Heart left ventricle (tissue), 16 donors: Measurements from ENCODE around the gene SLC35E3. TPM values are rescaled to one million over a fixed set of nuclear protein-coding genes. Genes with fewer than 3 reads are reported as not detected.
A peak's percentile ranks its signal among the peaks of the same experiment; 100 is the strongest.

ENCODE experiments used
- ATAC-seq, 4 donors: fragments of 200-7000 bp; cut with Tn5 transposase; one replicate each; pipeline ENCODE4 v1.9.1; 2020 to 2022; ENCODE audit warnings: moderate library complexity in 4 of 4, mild to moderate bottlenecking in 3 of 4, moderate number of reproducible peaks in 1 of 4
- DNase-seq, 5 donors: peaks; one replicate each; pipeline ENCODE4 v3.0.0-alpha.2; 2020
- H3K27ac ChIP-seq, 12 donors: fragments of 200-600 bp; sonication (generic) in 4 of 12; one replicate each; pipeline versions ENCODE4 v1.5.0 to v1.8.0; 2016 to 2022; ENCODE audit warnings: mild to moderate bottlenecking in 2 of 12
- H3K27me3 ChIP-seq, 9 donors: fragments of 200-600 bp; sonication (generic) in 2 of 9; one replicate each; pipeline versions ENCODE4 v1.5.1 to v1.8.0; 2016 to 2022; ENCODE audit warnings: mild to moderate bottlenecking in 3 of 9
- H3K36me3 ChIP-seq, 9 donors: fragments of 200-600 bp; sonication (generic) in 2 of 9; one replicate each; pipeline versions ENCODE4 v1.5.0 to v1.8.0; 2018 to 2022; ENCODE audit warnings: mild to moderate bottlenecking in 2 of 9
- H3K4me1 ChIP-seq, 12 donors: fragments of 200-600 bp; sonication (generic) in 4 of 12; one replicate each; pipeline versions ENCODE4 v1.5.0 to v1.8.0; 2016 to 2022; ENCODE audit warnings: mild to moderate bottlenecking in 3 of 12
- H3K4me3 ChIP-seq, 12 donors: fragments of 200-600 bp; sonication (generic) in 4 of 12; one replicate each; pipeline versions ENCODE4 v1.5.0 to v1.8.0; 2017 to 2022; ENCODE audit warnings: mild to moderate bottlenecking in 9 of 12, moderate library complexity in 4 of 12
- H3K9me3 ChIP-seq, 12 donors: fragments of 200-600 bp; sonication (generic) in 4 of 12; one replicate each; pipeline versions ENCODE4 v1.5.0 to v1.8.0; 2016 to 2022; ENCODE audit warnings: mild to moderate bottlenecking in 1 of 12
- POLR2A ChIP-seq, 2 donors: fragments of 450-650 bp; IDR thresholded peaks; one replicate each; pipeline ENCODE4 v1.6.1; 2017; ENCODE audit warnings: antibody characterized with exemption in 2 of 2, mild to moderate bottlenecking in 2 of 2, moderate library complexity in 2 of 2
- WGBS, 4 donors: extraction: QIAGEN DNeasy Blood & Tissue Kit in 2 of 4; methylation state at CpG; one replicate each; pipeline versions ENCODE4 v1.1.5 to v1.1.7; 2013 to 2018; 5-methylcytosine and 5-hydroxymethylcytosine counted together
- intact Hi-C, 10 donors: fragments of 100-400 bp; cut with DNase I; formaldehyde crosslinking; loops; one replicate each; pipeline versions ENCODE4 v1.11.1 to v1.14.2; 2022
- polyA plus RNA-seq, 2 donors: library from polyadenylated mRNA; stranded (reverse); fragments of 200-250 nt; gene quantifications; one replicate each; pipeline ENCODE4 v1.2.3, GENCODE V29; 2013
- total RNA-seq, 9 donors: library from RNA; depleted of rRNA in 2 of 9; stranded (reverse); fragments of >200 nt in 2 of 9; fragmentation: NEBNext Ultra II Directional in 3 of 9; extraction: Animal tissue kit (Norgen Biotek cat#: 25700) in 3 of 9; gene quantifications; one replicate each; pipeline versions ENCODE4 v1.1.0 to v1.2.4, GENCODE V29; 2016 to 2023
- TF ChIP-seq, protein P1 (sequence below), 12 donors: fragments of 200-600 bp; sonication (generic) in 4 of 12; IDR thresholded peaks; one replicate each; pipeline versions ENCODE4 v1.5.0 to v1.8.0; 2018 to 2022; ENCODE audit warnings: antibody characterized with exemption in 12 of 12, mild to moderate bottlenecking in 5 of 12
- donor health status: ischemic (EF 13 %, LVEDD 7.1; RV severe dilation, severe dysfunction).
- donor health status: healthy with polysubstance abuse.
- donor health status: DM: no; HTN: yes; CAD: no.
- donor health status: DM: no; HTN: no; CAD: no.
- donor health status: ischemic (EF 25% LVEDD 6.9; RV normal size, moderate dysfunction).
- donor health status: ischemic (EF 25% LVEDD 5.7; RV mildly dilated, moderate dysfunction).
- donor health status: healthy.
- donor health status: DM: yes; HTN: yes; CAD: no.
- donor health status: ischemic (EF 35%, LVEDD 5.7; RV mildly dilated, moderate dysfunction).
- donor health status: nonischemic (EF 11% LVEDD 7.7; RV severe dilation, severe dysfunction).
- donor health status: DM: yes; HTN: yes; CAD: no.
- donor health status: PGD.
- donor health status: ischemic (EF 29% LVEDD 5.4; RV normal size, mild dysfunction).
- donor health status: nonischemic (EF 23%, LVEDD 6.1; RV moderate dilation, normal function).

The SLC35E3 gene
- total and polyA plus RNA-seq, 11 donors: 2.6 to 8.6 (median 5.4) TPM

- Histone ChIP-seq H3K27ac (no peak overlapping the region), H3K4me3 (no peak overlapping the region), H3K27me3 (no peaks in the 10 kb centered on the region), H3K9me3 (no peaks in the 10 kb centered on the region), H3K4me1 (peaks cover 0 to 6% (median 0%) of the 10 kb centered on the region in 12 donors), H3K36me3 (no peaks in the 10 kb centered on the region)
- ATAC-seq: no peak
- DNase-seq: no peak
- no peak for TF ChIP-seq POLR2A (IDR thresholded peaks at IDR 0.05)
- TF ChIP-seq, protein P1, sequence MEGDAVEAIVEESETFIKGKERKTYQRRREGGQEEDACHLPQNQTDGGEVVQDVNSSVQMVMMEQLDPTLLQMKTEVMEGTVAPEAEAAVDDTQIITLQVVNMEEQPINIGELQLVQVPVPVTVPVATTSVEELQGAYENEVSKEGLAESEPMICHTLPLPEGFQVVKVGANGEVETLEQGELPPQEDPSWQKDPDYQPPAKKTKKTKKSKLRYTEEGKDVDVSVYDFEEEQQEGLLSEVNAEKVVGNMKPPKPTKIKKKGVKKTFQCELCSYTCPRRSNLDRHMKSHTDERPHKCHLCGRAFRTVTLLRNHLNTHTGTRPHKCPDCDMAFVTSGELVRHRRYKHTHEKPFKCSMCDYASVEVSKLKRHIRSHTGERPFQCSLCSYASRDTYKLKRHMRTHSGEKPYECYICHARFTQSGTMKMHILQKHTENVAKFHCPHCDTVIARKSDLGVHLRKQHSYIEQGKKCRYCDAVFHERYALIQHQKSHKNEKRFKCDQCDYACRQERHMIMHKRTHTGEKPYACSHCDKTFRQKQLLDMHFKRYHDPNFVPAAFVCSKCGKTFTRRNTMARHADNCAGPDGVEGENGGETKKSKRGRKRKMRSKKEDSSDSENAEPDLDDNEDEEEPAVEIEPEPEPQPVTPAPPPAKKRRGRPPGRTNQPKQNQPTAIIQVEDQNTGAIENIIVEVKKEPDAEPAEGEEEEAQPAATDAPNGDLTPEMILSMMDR (IDR thresholded peaks at IDR 0.05): no peak
- intact Hi-C loops: no loop called here
Observed at GRCh38 chr12:68779280-68779679, 33.3 kb downstream of the SLC35E3 start.

DNA sequence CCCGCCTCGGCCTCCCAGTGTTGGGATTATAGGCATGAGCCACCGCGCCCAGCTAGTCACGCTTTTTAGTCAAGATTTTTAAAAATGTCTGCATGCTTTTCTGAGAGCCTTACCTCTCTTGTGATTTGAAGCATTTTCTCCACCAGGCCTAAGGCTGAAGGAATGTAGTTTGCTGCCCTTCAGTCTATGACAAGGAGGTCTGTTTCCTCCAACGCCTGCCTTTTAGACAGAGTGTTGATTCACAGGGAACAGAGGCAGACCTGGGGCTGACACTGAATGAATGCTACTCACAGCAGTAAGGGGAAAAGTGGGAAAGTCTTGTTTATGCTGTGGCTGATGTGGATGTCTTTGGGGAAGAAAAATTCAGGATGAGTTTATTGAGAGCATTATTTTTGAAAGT is 34.8 kb downstream of the SLC35E3 start:
- no peaks in the 10 kb centered on the region for H3K27me3 ChIP-seq
- H3K4me1 ChIP-seq: peaks cover 0 to 20% (median 0%) of the 10 kb centered on the region in 12 donors
- ATAC-seq: no peak
- H3K9me3 ChIP-seq: no peaks in the 10 kb centered on the region
- H3K36me3 ChIP-seq: no peaks in the 10 kb centered on the region
- TF ChIP-seq, protein P1 (IDR thresholded peaks at IDR 0.05): no peak
- no peak for TF ChIP-seq POLR2A (IDR thresholded peaks at IDR 0.05)
- DNase-seq: no peak
- H3K27ac ChIP-seq: no peak overlapping the region
- whole genome bisulfite sequencing, 4 donors: 88 to 94% (median 90%) methylated on average over 6 of the region's 6 CpGs
- no peak overlapping the region for H3K4me3 ChIP-seq
- intact Hi-C loops: no loop called here

DNA sequence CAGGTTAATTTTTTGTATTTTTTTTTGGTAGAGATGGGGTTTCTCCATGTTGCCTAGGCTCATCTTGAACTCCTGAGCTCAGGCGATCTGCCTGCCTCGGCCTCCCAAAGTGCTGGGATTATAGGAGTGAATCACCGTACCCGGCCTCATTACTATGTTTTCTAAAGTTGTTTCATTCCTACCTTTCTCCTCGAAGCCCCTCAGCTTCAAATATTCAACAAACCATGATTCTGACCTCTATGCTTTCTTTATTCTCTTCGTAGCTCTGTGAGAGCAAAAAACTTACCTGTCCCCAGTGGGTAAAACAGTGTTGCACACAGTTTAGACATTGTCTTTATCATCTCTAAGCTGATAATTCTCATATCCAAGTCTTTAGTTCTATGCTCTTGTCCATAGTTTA is 35.8 kb downstream of the SLC35E3 start:
- WGBS, 4 donors: 90 to 94% (median 93%) methylated on average over 6 of the region's 6 CpGs

GRCh38 chr12:68784015-68784414 is 38.0 kb downstream of the SLC35E3 start:
- ATAC-seq (peak in 2 of 4 donors; percentile 42 to 55), DNase-seq (no peak)
- intact Hi-C loops: no loop called here
- H3K36me3 ChIP-seq: no peaks in the 10 kb centered on the region
- H3K27me3 ChIP-seq: no peaks in the 10 kb centered on the region
- peaks cover 0 to 50% (median 0%) of the 10 kb centered on the region in 12 donors for H3K4me1 ChIP-seq
- H3K9me3 ChIP-seq: no peaks in the 10 kb centered on the region
- TF ChIP-seq, protein P1 (IDR thresholded peaks at IDR 0.05): no peak
- no peak for TF ChIP-seq POLR2A (IDR thresholded peaks at IDR 0.05)
- H3K27ac ChIP-seq: peak overlapping the region in 1 of 12 donors; percentile 27
- 77 to 85% (median 82%) methylated on average over 8 of the region's 8 CpGs for WGBS, 4 donors
- H3K4me3 ChIP-seq: no peak overlapping the region

More for the DNA sequence above, 35.8 kb downstream of the SLC35E3 start:
- ATAC-seq (no peak), DNase-seq (no peak)
- peaks cover 0 to 30% (median 0%) of the 10 kb centered on the region in 12 donors for H3K4me1 ChIP-seq
- no peaks in the 10 kb centered on the region for H3K9me3 ChIP-seq
- TF ChIP-seq, protein P1 (IDR thresholded peaks at IDR 0.05): no peak
- TF ChIP-seq POLR2A (IDR thresholded peaks at IDR 0.05): no peak
- no peak overlapping the region for H3K27ac ChIP-seq
- no peak overlapping the region for H3K4me3 ChIP-seq
- intact Hi-C loops: no loop called here
- H3K27me3 ChIP-seq: no peaks in the 10 kb centered on the region
- H3K36me3 ChIP-seq: no peaks in the 10 kb centered on the region
